HEK293 (cell line): ENCODE results near the gene MARCHF5.

Source experiments
- CTCF ChIA-PET: fragments of 350-600 bp; formaldehyde crosslinking; extraction: SDS; loops from one replicate; lab custom pipeline; 2021; ENCODE audit warnings: antibody characterized with exemption; lab: Yijun Ruan, JAX
- POLR2A ChIA-PET: fragments of 300-600 bp; formaldehyde crosslinking; extraction: SDS; loops from one replicate; lab custom pipeline; 2020; ENCODE audit warnings: antibody characterized with exemption, inconsistent platforms; lab: Yijun Ruan, JAX
- H3K27ac ChIP-seq: fragments of 200-500 bp; sonication (Bioruptor generic); 2 replicates; pipeline ENCODE4 v1.5.1; 2014; ENCODE audit warnings: low read depth, low read length, control low read depth, inconsistent platforms; ENCODE audit errors: extremely low read depth
- H3K36me3 ChIP-seq, 2 experiments: fragments of 200-500 bp in 1 of 2; sonication (Bioruptor generic) in 1 of 2; 1 replicate in 1 of 2; 2 replicates in 1 of 2; pipeline ENCODE4 v1.5.1; 2014 to 2017; ENCODE audit warnings: inconsistent platforms in 2 of 2, low read length in 2 of 2; ENCODE audit not compliant: control insufficient read depth in 2 of 2, insufficient read depth in 1 of 2
- H3K4me1 ChIP-seq: fragments of 200-500 bp; sonication (Bioruptor generic); 2 replicates; pipeline ENCODE4 v1.5.1; 2014; ENCODE audit warnings: mild to moderate bottlenecking, low read length, inconsistent platforms; ENCODE audit not compliant: control insufficient read depth, insufficient read depth
- H3K4me3 ChIP-seq: 2 replicates; pipeline ENCODE4 v1.5.1; 2011; ENCODE audit warnings: low read depth, mild to moderate bottlenecking, control low read depth, low read length, moderate library complexity
- H3K9me3 ChIP-seq: fragments of 200-500 bp; sonication (Bioruptor generic); 2 replicates; pipeline ENCODE4 v1.5.1; 2014; ENCODE audit warnings: low read depth, low read length, inconsistent platforms; ENCODE audit not compliant: control insufficient read depth, insufficient read depth
- ATF2 ChIP-seq: fragments of 450-650 bp; formaldehyde crosslinking; IDR thresholded peaks from 2 replicates; pipeline ENCODE4 v1.5.1; 2016; ENCODE audit warnings: missing biosample characterization, missing genetic modification characterization, low read depth
- EGR2 ChIP-seq: fragments of 450-650 bp; formaldehyde crosslinking; IDR thresholded peaks from 2 replicates; pipeline ENCODE4 v1.5.1; 2016; ENCODE audit warnings: low read depth, missing biosample characterization, missing genetic modification characterization
- GLIS1 ChIP-seq: fragments of 450-650 bp; formaldehyde crosslinking; IDR thresholded peaks from 2 replicates; pipeline ENCODE4 v1.5.1; 2016; ENCODE audit warnings: missing biosample characterization, missing genetic modification characterization
- SCRT2 ChIP-seq: fragments of 450-650 bp; formaldehyde crosslinking; IDR thresholded peaks from 2 replicates; pipeline ENCODE4 v1.5.1; 2016; ENCODE audit warnings: missing biosample characterization, missing genetic modification characterization
- TRIM28 ChIP-seq: IDR thresholded peaks from 2 replicates; pipeline ENCODE4 v1.6.1; 2011; ENCODE audit warnings: low read length, control low read depth, borderline replicate concordance
- ZBTB11 ChIP-seq: fragments of 450-650 bp; formaldehyde crosslinking; conservative IDR thresholded peaks from 2 replicates; pipeline ENCODE4 v1.5.1; 2016; ENCODE audit warnings: low read depth, missing biosample characterization, missing genetic modification characterization
- ZBTB6 ChIP-seq: fragments of 450-650 bp; formaldehyde crosslinking; IDR thresholded peaks from 2 replicates; pipeline ENCODE4 v1.5.1; 2017; ENCODE audit warnings: missing biosample characterization, missing genetic modification characterization
- ZBTB7A ChIP-seq: fragments of 450-650 bp; formaldehyde crosslinking; IDR thresholded peaks from 2 replicates; pipeline ENCODE4 v1.5.1; 2016; ENCODE audit warnings: low read depth, missing biosample characterization, missing genetic modification characterization
- ZNF114 ChIP-seq: fragments of 450-650 bp; formaldehyde crosslinking; IDR thresholded peaks from 2 replicates; pipeline ENCODE4 v1.5.0; 2017; ENCODE audit warnings: missing biosample characterization, missing genetic modification characterization
- ZNF133 ChIP-seq: fragments of 450-650 bp; formaldehyde crosslinking; IDR thresholded peaks from 2 replicates; pipeline ENCODE4 v1.5.1; 2016; ENCODE audit warnings: missing biosample characterization, missing genetic modification characterization
- ZNF146 ChIP-seq: fragments of 450-650 bp; formaldehyde crosslinking; IDR thresholded peaks from 2 replicates; pipeline ENCODE4 v1.5.1; 2016; ENCODE audit warnings: missing biosample characterization, missing genetic modification characterization
- ZNF175 ChIP-seq: fragments of 450-650 bp; formaldehyde crosslinking; IDR thresholded peaks from 2 replicates; pipeline ENCODE4 v1.5.1; 2016; ENCODE audit warnings: missing biosample characterization, missing genetic modification characterization
- ZNF211 ChIP-seq: fragments of 450-650 bp; formaldehyde crosslinking; IDR thresholded peaks from 2 replicates; pipeline ENCODE4 v1.5.1; 2016; ENCODE audit warnings: low read depth, missing biosample characterization, missing genetic modification characterization
- ZNF223 ChIP-seq: fragments of 450-650 bp; formaldehyde crosslinking; IDR thresholded peaks from 2 replicates; pipeline ENCODE4 v1.5.1; 2016; ENCODE audit warnings: missing biosample characterization, missing genetic modification characterization
- ZNF23 ChIP-seq: fragments of 450-650 bp; formaldehyde crosslinking; IDR thresholded peaks from 2 replicates; pipeline ENCODE4 v1.5.1; 2016; ENCODE audit warnings: missing biosample characterization, missing genetic modification characterization, borderline replicate concordance
- ZNF280C ChIP-seq: fragments of 450-650 bp; formaldehyde crosslinking; IDR thresholded peaks from 2 replicates; pipeline ENCODE4 v1.5.1; 2016; ENCODE audit warnings: missing biosample characterization, missing genetic modification characterization
- ZNF350 ChIP-seq: fragments of 450-650 bp; formaldehyde crosslinking; IDR thresholded peaks from 2 replicates; pipeline ENCODE4 v1.5.0; 2017; ENCODE audit warnings: missing biosample characterization, mild to moderate bottlenecking, missing genetic modification characterization
- ZNF610 ChIP-seq: fragments of 450-650 bp; formaldehyde crosslinking; IDR thresholded peaks from 2 replicates; pipeline ENCODE4 v1.5.1; 2016; ENCODE audit warnings: missing biosample characterization, missing genetic modification characterization, borderline replicate concordance
- ZNF645 ChIP-seq: fragments of 450-650 bp; formaldehyde crosslinking; IDR thresholded peaks from 2 replicates; pipeline ENCODE4; 2016; ENCODE audit warnings: missing biosample characterization, missing genetic modification characterization
- ZNF704 ChIP-seq: fragments of 450-650 bp; formaldehyde crosslinking; IDR thresholded peaks from 2 replicates; pipeline ENCODE4 v1.5.1; 2016; ENCODE audit warnings: missing biosample characterization, missing genetic modification characterization
- ZNF777 ChIP-seq: fragments of 450-650 bp; formaldehyde crosslinking; IDR thresholded peaks from 2 replicates; pipeline ENCODE4 v1.5.1; 2017; ENCODE audit warnings: missing biosample characterization, missing genetic modification characterization, borderline replicate concordance

MARCHF5 gene

GRCh38 chr10:92309272-92309671 lies 18.3 kb downstream of the MARCHF5 start:
- peaks cover 11 to 24% of the 10 kb centered on the region in 2 experiments for H3K36me3 ChIP-seq
- no peak overlapping the region for H3K27ac ChIP-seq
- TF ChIP-seq ZNF704 (tag by site-specific recombination) (no peak), ZNF610 (tag by site-specific recombination) (no peak), ZNF175 (tag by site-specific recombination) (no peak), ZNF133 (tag by site-specific recombination) (no peak), ZNF146 (tag by site-specific recombination) (no peak), GLIS1 (tag by site-specific recombination) (no peak), ZNF114 (tag by site-specific recombination) (no peak), ZNF777 (tag by site-specific recombination) (no peak), ZNF645 (tag by site-specific recombination) (no peak), ZNF350 (tag by site-specific recombination) (no peak), EGR2 (no peak), ZBTB6 (no peak), TRIM28 (no peak), ATF2 (no peak), ZNF223 (tag by site-specific recombination) (no peak)
- ChIA-PET CTCF (no interaction called here), POLR2A (no interaction called here)
- no peaks in the 10 kb centered on the region for H3K4me1 ChIP-seq
- H3K9me3 ChIP-seq, result no peaks in the 10 kb centered on the region
- H3K4me3 ChIP-seq, result no peak overlapping the region

- Histone ChIP-seq H3K27ac (no peak overlapping the region), H3K4me1 (no peaks in the 10 kb centered on the region), H3K36me3 (peaks cover 25 to 39% of the 10 kb centered on the region in 2 experiments), H3K9me3 (no peaks in the 10 kb centered on the region)
- POLR2A ChIA-PET, result no interaction called here
- CTCF ChIA-PET, result interaction anchor here (0.6 to 0.7 kb wide), 3 partner anchors 44 to 693 kb away, joined by 3 to 4 read pairs (median 3); no protein-coding TSS in a partner anchor
- TF ChIP-seq ZBTB7A (tag by site-specific recombination) (no peak), SCRT2 (peak; percentile 43; the same call in 1 of the 2 replicates), ZNF211 (tag by site-specific recombination) (no peak), ZNF280C (tag by site-specific recombination) (no peak), ZBTB11 (tag by site-specific recombination) (no peak), ZNF23 (tag by site-specific recombination) (no peak)
- TF ChIP-seq, all 188 proteins: peak for 1
- no peak overlapping the region for H3K4me3 ChIP-seq
These were observed 22.8 kb downstream of the MARCHF5 start for GRCh38 chr10:92313750-92314149.
